H9 (cell line): ENCODE measurements around the gene SPTBN1. TPM values are rescaled to one million over a fixed set of nuclear protein-coding genes. Genes with fewer than 3 reads are reported as not detected.

Experiments
- DNase-seq: peaks from one replicate; pipeline ENCODE4 v3.0.0-alpha.2; 2017
- H2AFZ ChIP-seq: one replicate; pipeline ENCODE4 v1.6.1; 2013; ENCODE audit warnings: mild to moderate bottlenecking, low read length, control low read depth, moderate library complexity
- H2AK5ac ChIP-seq: 2 replicates; pipeline ENCODE4 v1.6.1; 2013; ENCODE audit warnings: low read length, control low read depth, mixed read lengths; ENCODE audit not compliant: insufficient read length
- H2BK120ac ChIP-seq: one replicate; pipeline ENCODE4 v1.6.1; 2013; ENCODE audit warnings: low read depth, mild to moderate bottlenecking, low read length, control low read depth, inconsistent platforms; ENCODE audit not compliant: poor library complexity, severe bottlenecking
- H2BK12ac ChIP-seq: 2 replicates; pipeline ENCODE4 v1.6.1; 2013; ENCODE audit warnings: low read length, control low read depth, mixed read lengths, low read depth; ENCODE audit not compliant: insufficient read length
- H2BK15ac ChIP-seq: 2 replicates; pipeline ENCODE4 v1.6.1; 2013; ENCODE audit warnings: low read depth, low read length, control low read depth
- H2BK20ac ChIP-seq: one replicate; pipeline ENCODE4 v1.6.1; 2013; ENCODE audit warnings: low read depth, mild to moderate bottlenecking, low read length, control low read depth, inconsistent platforms; ENCODE audit not compliant: poor library complexity, severe bottlenecking
- H2BK5ac ChIP-seq: 2 replicates; pipeline ENCODE4 v1.6.1; 2013; ENCODE audit warnings: low read length, control low read depth, mixed read lengths; ENCODE audit not compliant: insufficient read length
- H3K14ac ChIP-seq: 2 replicates; pipeline ENCODE4 v1.6.1; 2013; ENCODE audit warnings: low read length, control low read depth; ENCODE audit not compliant: insufficient read depth
- H3K18ac ChIP-seq: 2 replicates; pipeline ENCODE4 v1.6.1; 2013; ENCODE audit warnings: low read depth, mild to moderate bottlenecking, mixed read lengths, low read length, control low read depth; ENCODE audit not compliant: insufficient read length
- H3K23ac ChIP-seq: 2 replicates; pipeline ENCODE4 v1.6.1; 2013; ENCODE audit warnings: low read length, control low read depth, mixed read lengths, low read depth; ENCODE audit not compliant: insufficient read length
- H3K23me2 ChIP-seq: 2 replicates; pipeline ENCODE4 v1.6.1; 2013; ENCODE audit warnings: low read depth, mild to moderate bottlenecking, mixed read lengths, low read length, control low read depth; ENCODE audit not compliant: insufficient read length, poor library complexity, severe bottlenecking
- H3K27ac ChIP-seq: 2 replicates; pipeline ENCODE4 v1.5.1; 2013; ENCODE audit warnings: low read length, control low read depth, mixed read lengths, low read depth; ENCODE audit not compliant: insufficient read length
- H3K27me3 ChIP-seq: 2 replicates; pipeline ENCODE4 v1.6.1; 2013; ENCODE audit warnings: low read length, control low read depth, inconsistent platforms; ENCODE audit not compliant: insufficient read depth
- H3K4ac ChIP-seq: 2 replicates; pipeline ENCODE4 v1.6.1; 2013; ENCODE audit warnings: low read depth, mild to moderate bottlenecking, control low read depth, inconsistent platforms, low read length, moderate library complexity
- H3K4me1 ChIP-seq: 2 replicates; pipeline ENCODE4 v1.6.1; 2013; ENCODE audit warnings: low read length, control low read depth, inconsistent platforms; ENCODE audit not compliant: insufficient read depth
- H3K4me2 ChIP-seq: 2 replicates; pipeline ENCODE4 v1.6.1; 2013; ENCODE audit warnings: low read length, control low read depth, mixed read lengths; ENCODE audit not compliant: insufficient read length, insufficient read depth
- H3K56ac ChIP-seq: 2 replicates; pipeline ENCODE4 v1.6.1; 2013; ENCODE audit warnings: low read depth, mild to moderate bottlenecking, mixed read lengths, low read length, control low read depth; ENCODE audit not compliant: insufficient read length
- H3K79me1 ChIP-seq: 2 replicates; pipeline ENCODE4 v1.6.1; 2013; ENCODE audit warnings: low read depth, mild to moderate bottlenecking, moderate library complexity, low read length, control low read depth, inconsistent platforms; ENCODE audit not compliant: insufficient read depth, poor library complexity, severe bottlenecking
- H3K79me2 ChIP-seq: 2 replicates; pipeline ENCODE4 v1.6.1; 2013; ENCODE audit warnings: low read length, control low read depth, inconsistent platforms; ENCODE audit not compliant: insufficient read depth
- H3K9ac ChIP-seq: 2 replicates; pipeline ENCODE4 v1.6.1; 2013; ENCODE audit warnings: low read length, control low read depth, mixed read lengths; ENCODE audit not compliant: insufficient read length; ENCODE audit errors: extremely low read depth
- H3K9me3 ChIP-seq: one replicate; pipeline ENCODE4 v1.6.1; 2013; ENCODE audit warnings: low read depth, low read length, inconsistent platforms; ENCODE audit not compliant: control insufficient read depth
- H3T11ph ChIP-seq: one replicate; pipeline ENCODE4 v1.6.1; 2013; ENCODE audit warnings: mild to moderate bottlenecking, low read length, control low read depth, inconsistent platforms
- H4K20me1 ChIP-seq: one replicate; pipeline ENCODE4 v1.6.1; 2013; ENCODE audit not compliant: control insufficient read depth, insufficient read length, insufficient read depth
- H4K5ac ChIP-seq: 2 replicates; pipeline ENCODE4 v1.6.1; 2013; ENCODE audit warnings: low read depth, mild to moderate bottlenecking, mixed read lengths, low read length, control low read depth; ENCODE audit not compliant: insufficient read length
- H4K8ac ChIP-seq: replicated peaks from 2 replicates; pipeline ENCODE4 v1.6.1; 2013; ENCODE audit warnings: low read length, control low read depth, mixed read lengths, low read depth; ENCODE audit not compliant: insufficient read length
- H4K91ac ChIP-seq: 2 replicates; pipeline ENCODE4 v1.6.1; 2013; ENCODE audit warnings: low read depth, mild to moderate bottlenecking, moderate library complexity, mixed read lengths, low read length, control low read depth; ENCODE audit not compliant: insufficient read length
- H3K27ac Mint-ChIP-seq, 3 experiments: 2 replicates in 2 of 3; 3 replicates in 1 of 3; pipeline ENCODE4 v1.8.0; 2020 to 2021; ENCODE audit warnings: mixed read lengths in 3 of 3, mild to moderate bottlenecking in 1 of 3, moderate library complexity in 1 of 3
- H3K27me3 Mint-ChIP-seq: 2 replicates; pipeline ENCODE4 v1.8.0; 2021; ENCODE audit warnings: low read depth, mild to moderate bottlenecking, moderate library complexity, mixed read lengths
- H3K36me3 Mint-ChIP-seq, 3 experiments: 2 replicates in 2 of 3; 3 replicates in 1 of 3; pipeline ENCODE4 v1.8.0; 2020 to 2021; ENCODE audit warnings: low read depth in 3 of 3, mixed read lengths in 3 of 3; ENCODE audit not compliant: insufficient read depth in 1 of 3
- H3K4me1 Mint-ChIP-seq, 2 experiments: 2 replicates each; pipeline ENCODE4 v1.8.0; 2020; ENCODE audit warnings: mixed read lengths in 2 of 2
- H3K4me3 Mint-ChIP-seq, 2 experiments: 2 replicates in 1 of 2; 3 replicates in 1 of 2; pipeline ENCODE4 v1.8.0; 2020 to 2021; ENCODE audit warnings: mild to moderate bottlenecking in 2 of 2, mixed read lengths in 2 of 2, moderate library complexity in 1 of 2
- H3K9me3 Mint-ChIP-seq, 2 experiments: 2 replicates in 1 of 2; 3 replicates in 1 of 2; pipeline ENCODE4 v1.8.0; 2020; ENCODE audit warnings: mild to moderate bottlenecking in 2 of 2, mixed read lengths in 2 of 2, moderate library complexity in 1 of 2
- CTCF ChIP-seq: fragments of 200-600 bp; sonication (generic); conservative IDR thresholded peaks from 3 replicates; pipeline ENCODE4 v1.8.0; 2021; ENCODE audit warnings: antibody characterized with exemption, mild to moderate bottlenecking
- WGBS: extraction: QIAGEN DNeasy Blood & Tissue Kit; methylation state at CpG from one replicate; pipeline ENCODE4 v1.1.7; 2013; ENCODE audit warnings: missing lambda C conversion rate, low lambda C conversion rate, mixed read lengths; ENCODE audit not compliant: insufficient read length; ENCODE audit errors: extremely low coverage; 5-methylcytosine and 5-hydroxymethylcytosine counted together
- total RNA-seq: library from RNA; stranded (reverse); gene quantifications from 2 replicates; pipeline ENCODE4 v1.2.1, GENCODE V29; 2021

SPTBN1 gene
- total RNA-seq, 1 experiment from 2014 or later: 164 TPM

GRCh38 chr2:54649191-54649590, 193.1 kb downstream of the SPTBN1 start:
- no peak overlapping the region for H2AK5ac ChIP-seq
- H3K27me3 ChIP-seq: no peaks in the 10 kb centered on the region
- no peaks in the 10 kb centered on the region for H3K9me3 ChIP-seq
- H3K4me2 ChIP-seq: no peak overlapping the region
- peaks cover 68 to 100% (median 95%) of the 10 kb centered on the region in 3 experiments for H3K36me3 Mint-ChIP-seq
- no peaks in the 10 kb centered on the region for H3K79me2 ChIP-seq
- no peak overlapping the region for H3K56ac ChIP-seq
- no peak overlapping the region for H2BK12ac ChIP-seq
- H3K14ac ChIP-seq: no peak overlapping the region
- WGBS: no CpG with 5 or more reads among the region's 4 CpGs
- H2BK15ac ChIP-seq: no peak overlapping the region
- no peaks in the 10 kb centered on the region for H3K79me1 ChIP-seq
- H3K4me1 Mint-ChIP-seq: no peaks in the 10 kb centered on the region
- no peaks in the 10 kb centered on the region for H3K23me2 ChIP-seq
- TF ChIP-seq CTCF: no peak
- no peaks in the 10 kb centered on the region for H3K27me3 Mint-ChIP-seq
- H4K91ac ChIP-seq: no peak overlapping the region
- no peak overlapping the region for H2AFZ ChIP-seq
- no peak overlapping the region for H3K23ac ChIP-seq
- no peak overlapping the region for H2BK120ac ChIP-seq
- H3K27ac Mint-ChIP-seq: peak overlapping the region in 2 of 3 experiments; percentile 13 to 45; a peak in 2 of 7 replicates
- no peak overlapping the region for H2BK20ac ChIP-seq
- no peak overlapping the region for H3T11ph ChIP-seq
- H2BK5ac ChIP-seq: no peak overlapping the region
- H4K5ac ChIP-seq: no peak overlapping the region
- no peak overlapping the region for H3K4ac ChIP-seq
- H3K18ac ChIP-seq: no peak overlapping the region
- no peaks in the 10 kb centered on the region for H4K20me1 ChIP-seq
- DNase-seq: no peak
- no peak overlapping the region for H3K27ac ChIP-seq
- no peaks in the 10 kb centered on the region for H3K4me1 ChIP-seq
- no peak overlapping the region for H3K4me3 Mint-ChIP-seq
- H3K9ac ChIP-seq: no peak overlapping the region
- no peak overlapping the region for H4K8ac ChIP-seq
- no peaks in the 10 kb centered on the region for H3K9me3 Mint-ChIP-seq
